Stimulated activated CD4-positive, alpha-beta T cell treated with anti-CD3 and anti-CD28 coated beads, Interleukin-15, amount 100 ng/mL, for 24 hours (primary cell): ENCODE measurements around the gene IGLL5.

Experiments
- DNase-seq: peaks from one replicate; pipeline ENCODE4 v3.0.0-alpha.2; 2020

The IGLL5 gene

DNA sequence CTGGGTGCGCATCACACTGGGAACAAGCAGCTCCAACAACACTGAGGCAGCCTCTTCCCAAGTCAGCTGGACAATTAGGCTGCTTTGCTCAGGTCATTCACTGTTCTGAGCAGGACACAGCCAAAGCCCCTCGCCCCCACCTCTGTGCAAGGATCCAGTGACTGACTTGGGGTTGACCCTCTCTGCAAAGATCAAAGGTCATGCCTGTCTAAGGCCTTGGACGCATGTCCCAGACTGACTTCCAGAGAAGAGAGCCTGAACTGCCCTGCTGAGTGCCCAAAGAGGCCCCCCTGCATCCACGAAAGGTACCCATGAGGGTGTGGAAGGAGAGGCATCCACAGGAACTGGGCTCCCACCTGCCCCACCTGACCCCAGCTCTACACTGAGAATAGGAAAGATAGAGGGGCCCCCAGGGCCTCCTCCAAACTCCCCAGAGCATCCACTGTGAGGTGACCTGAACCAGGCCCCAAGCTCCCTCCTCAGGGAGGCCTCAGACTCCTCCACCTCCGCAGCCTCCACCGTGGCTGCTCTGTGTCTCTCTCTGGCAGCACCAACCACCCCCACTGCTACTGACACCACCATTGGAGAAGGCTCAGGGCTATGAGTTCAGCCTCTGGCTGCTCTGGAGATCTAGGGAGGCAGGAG, 53.5 kb downstream of the IGLL5 start:
- no peak for DNase-seq

DNA sequence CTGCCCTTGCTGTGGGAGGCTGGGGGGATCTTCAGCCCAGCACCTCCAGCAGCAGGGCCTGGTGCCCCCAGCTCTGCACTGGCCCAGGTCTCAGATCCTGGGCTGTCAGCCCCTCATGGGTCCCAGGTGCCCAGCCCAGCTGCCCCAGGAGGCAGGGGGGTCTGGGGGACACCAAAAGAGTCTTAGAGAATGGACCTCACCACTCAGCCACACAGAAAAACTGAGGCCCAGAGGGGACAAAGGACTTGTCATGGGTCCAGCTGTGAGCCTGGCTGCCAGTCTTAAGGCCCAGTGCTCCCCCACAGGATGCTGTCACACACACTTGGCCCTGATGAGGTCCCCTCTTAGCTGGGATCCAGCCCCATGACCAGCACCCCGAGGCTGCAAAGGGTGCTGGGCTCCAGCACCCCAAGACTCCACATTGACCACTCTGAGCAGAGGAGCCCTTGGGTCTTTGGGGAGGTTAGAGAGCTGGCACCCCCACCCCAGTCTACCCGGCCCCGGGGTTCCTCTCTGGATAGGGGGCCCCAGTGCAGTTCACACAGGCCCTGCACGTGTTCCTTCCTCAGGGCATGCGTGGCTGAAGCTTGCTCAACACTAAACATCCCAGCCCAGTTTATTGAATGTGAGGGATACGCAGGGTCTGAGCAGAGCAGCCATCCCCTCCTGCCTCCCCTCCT, 54.4 kb downstream of the IGLL5 start:
- no peak for DNase-seq

DNA sequence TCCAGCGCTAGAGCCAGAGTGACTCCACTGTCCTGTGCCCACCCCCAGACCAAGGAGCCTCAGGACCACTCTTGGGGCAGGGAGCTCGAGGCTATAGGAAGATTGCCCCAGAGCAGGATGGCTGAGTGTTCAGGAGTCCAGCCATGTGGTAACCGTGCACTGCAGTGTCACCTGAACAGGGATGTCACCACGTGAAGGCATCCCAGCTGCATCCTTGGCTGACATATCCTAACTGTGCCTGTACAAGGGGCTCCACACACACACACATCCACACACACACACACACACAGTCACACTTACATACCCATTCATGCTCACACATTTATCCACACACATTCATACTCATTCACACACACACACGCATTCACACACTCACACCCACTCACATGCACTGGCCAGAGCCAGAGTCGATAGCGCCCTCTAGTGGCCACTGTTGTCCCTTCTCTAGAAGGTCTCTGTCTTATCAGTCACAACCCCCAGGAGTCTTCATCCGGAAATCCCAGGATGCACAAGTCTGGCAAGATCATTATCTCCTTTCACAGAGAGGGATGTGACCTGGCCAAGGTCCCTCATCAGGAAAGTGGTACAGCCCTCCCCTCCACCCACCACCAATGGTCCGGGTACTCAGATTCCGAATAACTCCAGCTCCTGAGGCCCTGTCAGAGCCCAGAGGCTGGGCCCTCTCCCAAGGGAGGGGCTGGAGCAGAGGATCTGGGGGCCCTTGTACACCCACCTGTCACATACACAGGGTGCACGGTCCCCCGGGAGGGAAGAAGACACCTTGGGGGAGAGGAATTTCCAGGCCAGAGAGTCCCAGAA, 55.1 kb downstream of the IGLL5 start:
- peak; percentile 88 for DNase-seq

DNA sequence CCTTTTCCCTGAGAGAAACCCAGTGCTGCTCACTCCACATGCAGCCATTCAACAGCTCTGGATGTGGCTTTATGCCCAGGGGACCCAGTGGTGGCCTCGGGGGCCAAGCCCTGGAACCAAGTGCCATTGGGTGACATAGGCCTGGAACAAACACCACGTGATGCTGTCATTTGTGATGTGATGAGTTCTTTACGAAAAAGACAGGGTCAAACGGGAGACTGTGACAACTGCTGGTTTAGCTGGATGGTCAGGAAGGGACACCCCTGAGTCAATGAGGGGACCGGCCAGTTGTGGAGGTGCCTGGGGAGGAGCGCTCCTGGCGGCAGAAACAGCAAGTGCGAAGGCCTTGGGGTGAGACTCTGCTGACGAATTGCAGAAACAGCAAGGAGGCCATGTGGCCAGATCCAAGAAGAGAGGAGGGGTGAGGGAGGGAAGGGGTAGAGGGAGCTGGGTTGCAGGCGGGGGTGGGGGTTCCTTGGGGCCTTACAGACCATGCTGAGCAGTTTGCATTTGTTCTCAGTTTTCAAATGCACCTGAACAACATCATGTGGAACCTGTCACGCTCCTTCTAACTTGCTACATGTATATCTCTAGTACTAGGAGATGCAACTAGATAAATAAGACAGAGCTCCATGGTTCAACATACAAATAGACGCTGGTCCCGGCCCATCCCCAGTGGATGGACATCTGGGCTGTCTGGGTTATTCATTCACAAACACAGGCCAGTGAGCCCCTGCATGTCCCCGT, 56.1 kb downstream of the IGLL5 start:
- no peak for DNase-seq

GRCh38 chr22:22944268-22944985, 56.8 kb downstream of the IGLL5 start:
- DNase-seq = no peak

DNA sequence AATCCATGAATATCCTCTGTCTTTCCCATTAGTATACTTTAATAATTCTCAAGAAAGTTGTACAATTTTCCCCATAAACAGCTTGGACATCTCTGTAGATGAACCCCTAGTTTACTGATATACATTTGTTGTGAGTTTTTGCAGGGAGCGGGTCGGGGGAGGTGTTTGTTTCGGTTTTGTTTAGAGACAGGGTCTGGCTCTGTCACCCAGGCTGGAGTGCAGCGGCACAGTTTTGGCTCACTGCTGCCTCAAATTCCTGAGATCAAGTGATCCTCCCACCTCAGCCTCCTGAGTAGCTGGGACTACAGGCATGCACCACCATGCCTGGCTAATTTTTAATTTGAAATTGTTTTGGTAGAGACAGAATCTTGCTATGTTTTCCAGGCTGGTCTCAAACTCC, 57.6 kb downstream of the IGLL5 start:
- DNase-seq = no peak
